Left ventricle myocardium inferior (tissue), 1 donor: Measurements from ENCODE around the gene MYO18B. TPM values are rescaled to one million over a fixed set of nuclear protein-coding genes. Genes with fewer than 3 reads are reported as not detected.

Experiments
- DNase-seq: peaks from one replicate; pipeline ENCODE4 v3.0.0-alpha.2; 2020
- H3K27ac ChIP-seq: fragments of 200-600 bp; replicated peaks from 2 replicates; pipeline ENCODE4 v1.8.0; 2021
- H3K27me3 ChIP-seq: fragments of 200-600 bp; 2 replicates; pipeline ENCODE4 v1.8.0; 2021; ENCODE audit warnings: low read depth
- H3K36me3 ChIP-seq: fragments of 200-600 bp; 2 replicates; pipeline ENCODE4 v1.8.0; 2021
- H3K4me1 ChIP-seq: fragments of 200-600 bp; 2 replicates; pipeline ENCODE4 v1.8.0; 2021
- H3K4me3 ChIP-seq: fragments of 200-600 bp; 2 replicates; pipeline ENCODE4 v1.8.0; 2021; ENCODE audit warnings: mild to moderate bottlenecking, moderate library complexity
- H3K9me3 ChIP-seq: fragments of 200-600 bp; replicated peaks from 2 replicates; pipeline ENCODE4 v1.8.0; 2021
- CTCF ChIP-seq: fragments of 200-600 bp; IDR thresholded peaks from 2 replicates; pipeline ENCODE4 v1.8.0; 2021; ENCODE audit warnings: antibody characterized with exemption, mild to moderate bottlenecking, borderline replicate concordance
- intact Hi-C: fragments of 100-400 bp; cut with micrococcal nuclease; formaldehyde crosslinking; loops from one replicate; pipeline ENCODE4 v1.11.0; 2022
- total RNA-seq: library from RNA; stranded (reverse); fragmentation: NEBNext Ultra II Directional; extraction: Animal tissue kit (Norgen Biotek cat#: 25700); gene quantifications from one replicate; pipeline ENCODE4 v1.2.1, GENCODE V29; 2021
- donor health status: DM: no; HTN: yes; CAD: no; lungs with severe emphysema.

Gene MYO18B
- total RNA-seq, 1 donor from 2014 or later: 163 TPM

- intact Hi-C loops: no loop called here
- TF ChIP-seq CTCF: no peak
- Histone ChIP-seq H3K27ac (no peak overlapping the region), H3K27me3 (no peaks in the 10 kb centered on the region), H3K9me3 (no peaks in the 10 kb centered on the region), H3K4me1 (peaks cover 6% of the 10 kb centered on the region), H3K4me3 (no peak overlapping the region), H3K36me3 (no peaks in the 10 kb centered on the region)
- DNase-seq: no peak
Observed at GRCh38 chr22:25714739-25715138, 27.2 kb upstream of the MYO18B start.

DNA sequence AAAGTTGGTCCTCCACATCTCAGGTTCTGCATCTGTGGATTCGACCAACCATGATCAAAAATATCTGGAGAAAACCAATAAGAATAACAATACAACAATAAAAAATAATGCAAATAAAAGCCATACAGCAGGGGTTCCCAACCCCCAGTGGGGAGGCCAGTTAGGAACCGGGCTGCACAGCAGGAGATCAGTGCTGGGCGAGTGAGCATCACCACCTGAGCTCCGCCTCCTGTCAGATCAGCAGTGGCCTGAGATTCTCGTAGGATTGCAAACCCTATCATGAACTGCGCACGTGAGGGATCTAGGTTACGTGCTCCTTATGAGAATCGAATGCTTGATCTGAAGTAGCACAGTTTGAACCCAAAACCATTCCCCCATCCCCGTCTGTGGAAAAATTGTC lies 25.4 kb upstream of the MYO18B start:
- intact Hi-C loops: no loop called here
- DNase-seq: no peak
- peaks cover 6% of the 10 kb centered on the region for H3K4me1 ChIP-seq
- H3K27ac ChIP-seq: no peak overlapping the region
- no peaks in the 10 kb centered on the region for H3K36me3 ChIP-seq
- no peak overlapping the region for H3K4me3 ChIP-seq
- H3K9me3 ChIP-seq: no peaks in the 10 kb centered on the region
- TF ChIP-seq CTCF: no peak
- H3K27me3 ChIP-seq: no peaks in the 10 kb centered on the region

DNA sequence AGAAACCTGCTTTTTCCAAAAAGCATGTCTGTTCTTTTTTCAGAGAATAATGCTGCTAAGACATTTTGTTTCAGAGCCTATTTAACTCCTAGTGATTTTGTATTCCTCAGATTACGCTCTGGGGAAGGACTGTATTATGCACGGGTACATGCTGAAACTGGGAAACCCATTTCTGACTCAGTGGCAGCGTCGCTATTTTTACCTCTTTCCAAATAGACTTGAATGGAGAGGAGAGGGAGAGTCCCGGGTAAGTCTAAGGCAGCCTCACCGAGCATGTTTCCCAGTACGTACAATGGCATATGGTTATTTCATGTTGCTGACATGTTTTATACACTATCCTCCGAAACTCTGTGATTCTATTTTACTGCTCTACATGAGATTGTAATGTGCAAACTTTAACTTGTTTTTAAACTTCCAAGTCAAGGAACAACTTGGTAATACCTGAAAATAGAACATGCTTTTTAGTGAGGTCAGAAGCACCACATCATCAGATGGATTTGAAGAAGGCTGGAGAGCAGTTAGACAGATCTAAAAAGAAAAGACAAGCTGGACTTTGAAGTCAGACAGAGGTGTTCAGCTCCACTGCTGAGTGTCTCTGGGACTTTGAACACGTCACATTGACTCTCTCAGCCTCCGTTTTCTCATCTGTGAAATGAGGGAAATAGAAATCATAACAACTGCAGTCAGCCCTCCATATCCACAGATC lies 23.7 kb upstream of the MYO18B start:
- intact Hi-C loops: no loop called here

DNA sequence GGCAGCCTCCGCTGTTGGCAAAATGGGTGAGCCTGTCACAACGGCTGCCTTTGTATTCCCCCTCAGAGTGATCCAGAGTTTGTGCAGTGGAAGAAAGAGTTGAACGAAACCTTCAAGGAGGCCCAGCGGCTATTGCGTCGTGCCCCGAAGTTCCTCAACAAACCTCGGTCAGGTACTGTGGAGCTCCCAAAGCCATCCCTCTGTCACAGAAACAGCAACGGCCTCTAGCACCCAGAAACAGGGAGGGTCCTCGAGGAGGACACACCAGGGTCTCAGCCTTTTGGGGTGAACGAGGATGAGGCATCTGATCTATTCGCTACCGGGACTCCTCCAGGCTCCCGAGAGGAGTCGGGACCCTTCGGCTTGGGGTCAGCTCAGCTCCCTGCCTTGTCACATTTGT lies 19.8 kb upstream of the MYO18B start:
- Histone ChIP-seq H3K4me3 (no peak overlapping the region), H3K4me1 (peaks cover 5% of the 10 kb centered on the region), H3K27me3 (no peaks in the 10 kb centered on the region), H3K9me3 (no peaks in the 10 kb centered on the region), H3K36me3 (no peaks in the 10 kb centered on the region), H3K27ac (no peak overlapping the region)
- no peak for DNase-seq
- intact Hi-C loops: no loop called here
- TF ChIP-seq CTCF: no peak

More for the DNA sequence above, 23.7 kb upstream of the MYO18B start:
- Histone ChIP-seq H3K4me1 (peaks cover 6% of the 10 kb centered on the region), H3K9me3 (no peaks in the 10 kb centered on the region), H3K36me3 (no peaks in the 10 kb centered on the region), H3K4me3 (no peak overlapping the region), H3K27ac (no peak overlapping the region), H3K27me3 (no peaks in the 10 kb centered on the region)
- TF ChIP-seq CTCF: no peak
- no peak for DNase-seq

DNA sequence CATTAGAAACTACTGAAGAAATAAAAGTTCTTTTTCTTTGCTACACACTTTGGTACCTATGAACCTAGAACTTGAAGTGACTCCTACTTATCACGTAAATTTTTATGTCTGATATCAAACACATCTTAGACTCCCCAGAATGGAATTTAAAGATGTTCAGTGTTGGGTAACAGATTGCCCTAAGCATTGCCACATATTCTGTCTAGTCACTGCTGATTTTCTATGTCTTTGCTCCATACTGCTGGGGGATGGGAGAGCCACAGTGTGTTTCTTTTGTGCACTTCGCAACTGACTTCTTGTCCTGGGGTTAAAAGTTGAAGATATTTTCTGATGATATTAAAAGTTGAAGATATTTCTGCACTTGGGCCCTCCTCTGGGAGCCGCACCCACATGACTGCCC lies 19.4 kb upstream of the MYO18B start:
- Histone ChIP-seq H3K4me1 (peaks cover 1% of the 10 kb centered on the region), H3K27me3 (no peaks in the 10 kb centered on the region), H3K4me3 (no peak overlapping the region), H3K36me3 (no peaks in the 10 kb centered on the region), H3K27ac (no peak overlapping the region), H3K9me3 (no peaks in the 10 kb centered on the region)
- no peak for DNase-seq
- intact Hi-C loops: no loop called here
- no peak for TF ChIP-seq CTCF
